ENCODE results near the gene FNDC5. TPM values are rescaled to one million over a fixed set of nuclear protein-coding genes. Genes with fewer than 3 reads are reported as not detected.

The FNDC5 gene
- total RNA-seq, 1 donor from 2014 or later, result 28.7 TPM

DNA sequence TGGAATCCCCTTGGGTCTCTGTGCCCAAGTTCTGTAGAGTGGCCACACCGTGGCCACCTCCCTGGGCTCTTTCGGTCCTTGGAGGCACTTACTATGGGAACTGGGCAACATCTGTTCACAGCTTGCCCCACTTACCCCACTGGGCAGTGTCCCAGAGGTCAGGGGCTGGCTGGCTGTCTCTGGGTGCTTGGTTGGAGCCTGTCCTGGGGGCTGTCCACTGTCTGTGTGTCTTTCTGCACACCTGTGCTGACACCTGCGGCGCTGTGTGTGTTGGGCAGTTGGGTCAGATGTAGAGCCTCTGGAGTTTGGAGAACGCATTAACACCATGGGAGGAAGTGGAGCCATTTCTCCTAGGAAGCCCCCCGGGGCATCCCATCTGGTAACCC is 31.8 kb upstream of the FNDC5 start:
- peaks cover 72% of the 10 kb centered on the region for H3K27me3 Mint-ChIP-seq (ENCODE audit: low read depth)
- no peak for DNase-seq (ENCODE audit: low read depth, low spot score)
- no peaks in the 10 kb centered on the region for H3K36me3 Mint-ChIP-seq (ENCODE audit: low read depth)
- peak overlapping the region; percentile 53 for H3K4me3 Mint-ChIP-seq
- no peaks in the 10 kb centered on the region for H3K4me1 Mint-ChIP-seq
- TF ChIP-seq CTCF (conservative IDR thresholded peaks at IDR 0.05), result no peak
- H3K9me3 Mint-ChIP-seq, result no peaks in the 10 kb centered on the region
- H3K27ac Mint-ChIP-seq (ENCODE audit: unreplicated experiment), result no peak overlapping the region

DNA sequence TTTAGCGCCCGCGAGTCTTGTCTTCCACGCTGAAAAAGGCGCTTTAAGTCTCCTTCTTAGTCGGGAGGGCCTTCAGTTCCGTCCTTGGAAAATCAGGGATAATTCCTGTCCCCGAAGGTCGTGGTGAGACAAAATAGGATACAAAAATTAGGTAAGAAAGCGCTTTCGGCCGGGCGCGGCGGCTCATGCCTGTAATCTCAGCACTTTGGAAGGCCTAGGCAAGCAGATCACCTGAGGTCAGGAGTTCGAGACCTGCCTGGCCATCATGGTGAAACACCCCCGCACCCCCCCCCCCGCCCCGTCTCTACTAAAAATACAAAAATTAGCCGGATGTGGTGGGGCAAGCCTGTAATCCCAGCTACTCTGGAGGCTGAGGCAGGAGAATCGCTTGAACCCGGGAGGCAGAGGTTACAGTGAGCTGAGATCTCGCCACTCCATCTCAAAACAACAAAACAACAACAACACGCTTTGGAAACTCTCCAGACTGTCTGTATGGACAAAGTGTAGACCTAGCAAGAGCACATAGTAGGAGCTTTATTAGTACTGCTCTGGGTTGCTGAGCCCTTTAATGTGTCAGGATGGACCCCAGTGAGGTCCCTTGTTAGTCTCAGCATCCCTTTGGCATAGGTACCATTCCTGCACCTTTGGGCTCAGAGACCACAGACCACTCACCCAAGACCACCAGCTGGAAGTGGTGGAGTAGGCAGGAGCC is 31.3 kb upstream of the FNDC5 start:
- Mint-ChIP-seq H3K27me3 (ENCODE audit: low read depth) (peaks cover 77% of the 10 kb centered on the region), H3K9me3 (no peaks in the 10 kb centered on the region), H3K4me1 (no peaks in the 10 kb centered on the region), H3K27ac (ENCODE audit: unreplicated experiment) (no peak overlapping the region), H3K36me3 (ENCODE audit: low read depth) (no peaks in the 10 kb centered on the region), H3K4me3 (peak overlapping the region; percentile 81)
- no peak for TF ChIP-seq CTCF (conservative IDR thresholded peaks at IDR 0.05)
- DNase-seq (ENCODE audit: low read depth, low spot score), result no peak

DNA sequence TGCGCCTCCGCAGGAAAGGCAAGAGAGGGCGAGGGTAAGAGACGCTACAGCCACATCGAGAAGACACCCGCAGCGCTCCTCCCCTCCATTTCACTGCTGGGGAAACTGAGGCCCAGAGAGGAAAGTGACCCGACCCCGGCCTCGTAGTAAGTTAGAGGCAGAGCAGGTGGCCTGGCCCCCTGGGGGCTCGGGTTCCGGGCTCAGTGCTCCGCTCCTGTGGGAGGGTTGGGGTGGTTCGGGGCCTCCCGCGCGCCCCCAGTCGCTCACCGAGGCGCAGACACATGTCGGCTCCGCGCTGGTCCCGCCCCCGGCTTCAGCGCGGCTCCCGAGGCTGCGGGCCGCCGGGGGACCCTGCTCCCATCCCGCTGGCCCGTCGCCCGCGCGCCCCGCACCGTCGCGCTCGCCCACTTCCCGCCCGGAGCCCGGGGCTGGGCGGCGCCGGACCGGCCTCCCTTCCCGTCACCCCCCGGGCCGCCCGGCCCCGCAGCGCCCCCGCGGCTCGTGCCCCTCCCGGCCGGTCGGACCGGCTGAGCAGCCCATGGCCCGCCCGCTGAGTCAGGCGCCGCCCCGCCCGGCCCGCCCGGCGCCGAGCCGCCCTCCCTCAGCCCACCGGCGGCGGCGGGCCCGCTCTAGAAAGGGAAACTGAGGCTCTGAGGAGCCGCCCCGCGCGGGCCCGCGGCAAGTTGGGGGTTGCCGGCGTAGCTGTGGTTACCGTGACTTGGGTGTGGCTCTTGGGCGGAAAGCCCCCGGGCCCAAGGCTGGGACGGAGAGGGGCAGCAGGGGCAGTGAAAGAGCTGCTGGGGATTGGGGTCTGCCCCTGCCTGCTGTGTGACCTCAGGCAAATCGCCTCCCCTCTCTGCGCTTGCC is 30.5 kb upstream of the FNDC5 start, which contains the start of gene TMEM54:
TMEM54 (minus strand) TSS at position 434 of the 867 bp plus-strand sequence; CDS start at position 283, 151 bp downstream.
- no peaks in the 10 kb centered on the region for H3K36me3 Mint-ChIP-seq (ENCODE audit: low read depth)
- peaks cover 81% of the 10 kb centered on the region for H3K27me3 Mint-ChIP-seq (ENCODE audit: low read depth)
- no peak for DNase-seq (ENCODE audit: low read depth, low spot score)
- no peaks in the 10 kb centered on the region for H3K4me1 Mint-ChIP-seq
- no peak within 1 kb of the TSS for H3K27ac Mint-ChIP-seq (ENCODE audit: unreplicated experiment)
- H3K9me3 Mint-ChIP-seq, result no peaks in the 10 kb centered on the region
- H3K4me3 Mint-ChIP-seq, result peak within 1 kb of the TSS; percentile 81
- no peak for TF ChIP-seq CTCF (conservative IDR thresholded peaks at IDR 0.05)

DNA sequence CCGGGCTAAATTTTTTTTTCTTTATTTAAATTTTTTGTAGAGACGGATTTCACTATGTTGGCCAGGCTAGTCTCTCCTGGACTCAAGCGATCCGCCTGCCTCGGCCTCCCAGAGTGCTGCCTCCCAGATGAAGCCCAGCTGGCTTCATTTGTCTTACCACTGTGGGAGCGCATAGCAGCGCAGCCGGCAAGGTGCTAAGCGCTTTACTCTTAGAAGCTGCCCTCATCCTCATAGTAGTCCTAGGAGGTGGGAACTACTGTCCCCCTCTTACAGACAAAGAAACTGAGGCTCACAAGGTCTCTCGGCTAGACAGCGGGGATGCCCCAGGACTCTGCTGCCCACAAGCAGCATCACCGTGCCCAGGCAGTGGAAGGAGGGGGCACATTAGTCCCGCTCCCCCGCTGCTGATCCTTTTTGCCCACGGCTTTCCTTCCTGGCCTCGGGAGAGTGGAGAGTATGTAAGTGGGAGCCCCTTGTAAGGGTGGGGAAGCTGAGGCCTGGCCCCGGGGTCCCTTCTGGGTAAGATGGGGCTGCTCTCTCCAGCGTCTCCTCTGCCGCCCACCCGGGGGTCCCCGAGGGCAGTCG is 29.8 kb upstream of the FNDC5 start:
- H3K9me3 Mint-ChIP-seq, result no peaks in the 10 kb centered on the region
- DNase-seq (ENCODE audit: low read depth, low spot score), result no peak
- no peak for TF ChIP-seq CTCF (conservative IDR thresholded peaks at IDR 0.05)
- no peaks in the 10 kb centered on the region for H3K36me3 Mint-ChIP-seq (ENCODE audit: low read depth)
- no peaks in the 10 kb centered on the region for H3K4me1 Mint-ChIP-seq
- H3K27ac Mint-ChIP-seq (ENCODE audit: unreplicated experiment), result no peak overlapping the region
- peak overlapping the region; percentile 76 for H3K4me3 Mint-ChIP-seq
- peaks cover 83% of the 10 kb centered on the region for H3K27me3 Mint-ChIP-seq (ENCODE audit: low read depth)

GRCh38 chr1:32899586-32900296 is 29.0 kb upstream of the FNDC5 start:
- no peak for DNase-seq (ENCODE audit: low read depth, low spot score)
- no peaks in the 10 kb centered on the region for H3K9me3 Mint-ChIP-seq
- no peak overlapping the region for H3K27ac Mint-ChIP-seq (ENCODE audit: unreplicated experiment)
- no peak for TF ChIP-seq CTCF (conservative IDR thresholded peaks at IDR 0.05)
- H3K27me3 Mint-ChIP-seq (ENCODE audit: low read depth), result peaks cover 77% of the 10 kb centered on the region
- no peaks in the 10 kb centered on the region for H3K36me3 Mint-ChIP-seq (ENCODE audit: low read depth)
- H3K4me3 Mint-ChIP-seq, result no peak overlapping the region
- no peaks in the 10 kb centered on the region for H3K4me1 Mint-ChIP-seq

Data from neural crest cell (in vitro differentiated cells).